Esophagus muscularis mucosa (tissue), 4 donors: ENCODE results near the gene CORIN.

Experiments used
- EP300 ChIP-seq: sonication (generic); formaldehyde crosslinking; IDR thresholded peaks from one replicate; pipeline ENCODE4 v1.6.1; 2017; ENCODE audit warnings: antibody characterized with exemption
- POLR2A ChIP-seq: fragments of 450-650 bp; IDR thresholded peaks from one replicate; pipeline ENCODE4 v1.6.1; 2017; ENCODE audit warnings: antibody characterized with exemption, moderate library complexity, mild to moderate bottlenecking, low read depth
- POLR2AphosphoS5 ChIP-seq, 2 donors: sonication (generic); formaldehyde crosslinking; IDR thresholded peaks; one replicate each; pipeline ENCODE4 v1.6.1; 2017; ENCODE audit warnings: antibody characterized with exemption in 2 of 2
- TF ChIP-seq, protein P1 (sequence below), 3 experiments: fragments of 200-600 bp in 2 of 3; fragments of 450-650 bp in 1 of 3; sonication (generic) in 2 of 3; IDR thresholded peaks; one replicate each; pipeline ENCODE4 v1.5.1; 2017 to 2019; ENCODE audit warnings: antibody characterized with exemption in 3 of 3, mild to moderate bottlenecking in 2 of 3, moderate library complexity in 1 of 3

DNA sequence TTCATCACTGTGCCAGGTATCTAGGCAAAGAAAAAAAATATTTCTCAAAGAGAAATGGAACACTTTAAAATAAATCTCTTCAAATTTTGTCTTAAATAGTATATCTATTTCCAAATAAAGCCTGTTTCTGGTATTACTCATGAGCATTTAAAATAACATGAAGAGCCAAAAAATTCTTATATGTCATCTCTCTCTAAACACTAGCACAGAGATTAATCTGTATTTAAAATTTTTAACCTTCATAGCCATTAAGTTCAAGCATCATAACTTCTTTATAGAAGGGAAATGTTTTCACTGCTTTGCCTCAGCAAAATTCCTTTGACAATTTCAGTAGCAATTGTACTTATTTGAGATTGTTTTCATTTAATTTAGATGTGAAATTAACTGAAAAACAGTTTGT is 5.1 kb upstream of the CORIN start:
- TF ChIP-seq, protein P1, sequence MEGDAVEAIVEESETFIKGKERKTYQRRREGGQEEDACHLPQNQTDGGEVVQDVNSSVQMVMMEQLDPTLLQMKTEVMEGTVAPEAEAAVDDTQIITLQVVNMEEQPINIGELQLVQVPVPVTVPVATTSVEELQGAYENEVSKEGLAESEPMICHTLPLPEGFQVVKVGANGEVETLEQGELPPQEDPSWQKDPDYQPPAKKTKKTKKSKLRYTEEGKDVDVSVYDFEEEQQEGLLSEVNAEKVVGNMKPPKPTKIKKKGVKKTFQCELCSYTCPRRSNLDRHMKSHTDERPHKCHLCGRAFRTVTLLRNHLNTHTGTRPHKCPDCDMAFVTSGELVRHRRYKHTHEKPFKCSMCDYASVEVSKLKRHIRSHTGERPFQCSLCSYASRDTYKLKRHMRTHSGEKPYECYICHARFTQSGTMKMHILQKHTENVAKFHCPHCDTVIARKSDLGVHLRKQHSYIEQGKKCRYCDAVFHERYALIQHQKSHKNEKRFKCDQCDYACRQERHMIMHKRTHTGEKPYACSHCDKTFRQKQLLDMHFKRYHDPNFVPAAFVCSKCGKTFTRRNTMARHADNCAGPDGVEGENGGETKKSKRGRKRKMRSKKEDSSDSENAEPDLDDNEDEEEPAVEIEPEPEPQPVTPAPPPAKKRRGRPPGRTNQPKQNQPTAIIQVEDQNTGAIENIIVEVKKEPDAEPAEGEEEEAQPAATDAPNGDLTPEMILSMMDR (IDR thresholded peaks at IDR 0.05), result no peak
- TF ChIP-seq EP300 (no peak), POLR2AphosphoS5 (IDR thresholded peaks at IDR 0.05) (no peak), POLR2A (no peak)
